PC-3 (cell line): Measurements from ENCODE around the gene COMMD8. TPM values are rescaled to one million over a fixed set of nuclear protein-coding genes. Genes with fewer than 3 reads are reported as not detected.

Experiments
- ATAC-seq: fragments of 200-7000 bp; cut with Tn5 transposase; 2 replicates; pipeline ENCODE4 v1.9.1; 2020; ENCODE audit warnings: mild to moderate bottlenecking, moderate library complexity
- BruUV-seq: library from RNA; stranded (reverse); fragments of 400-500 nt; replicated peaks from 2 replicates; lab custom pipeline; 2021; lab: Mats Ljungman, UMichigan
- CTCF ChIA-PET: fragments of 300-600 bp; sonication (Branson Sonifier 250); formaldehyde crosslinking; loops from one replicate; lab custom pipeline; 2022; ENCODE audit warnings: antibody characterized with exemption; lab: Charles Lee
- POLR2A ChIA-PET: fragments of 300-600 bp; sonication (Branson Sonifier 250); formaldehyde crosslinking; loops from one replicate; lab custom pipeline; 2022; ENCODE audit warnings: antibody characterized with exemption; ENCODE audit not compliant: unreplicated experiment; lab: Charles Lee
- DNase-seq: peaks from one replicate; pipeline ENCODE4 v3.0.0-alpha.2; 2015
- H2AFZ ChIP-seq: fragments of 300-600 bp; sonication (generic); 2 replicates; pipeline ENCODE4 v1.6.0; 2016; ENCODE audit warnings: antibody characterized with exemption, low read length
- H3F3A ChIP-seq: fragments of 300-600 bp; sonication (generic); one replicate; pipeline ENCODE4 v1.6.0; 2017; ENCODE audit warnings: antibody characterized with exemption, low read length, control low read depth, mild to moderate bottlenecking; ENCODE audit not compliant: unreplicated experiment
- H3K27ac ChIP-seq: fragments of 300-600 bp; sonication (generic); 2 replicates; pipeline ENCODE4 v1.5.1; 2016; ENCODE audit warnings: mild to moderate bottlenecking, low read length
- H3K27me3 ChIP-seq: fragments of 300-600 bp; sonication (generic); 2 replicates; pipeline ENCODE4 v1.6.1; 2016; ENCODE audit warnings: low read length, mixed read lengths
- H3K36me3 ChIP-seq: fragments of 300-600 bp; sonication (generic); 2 replicates; pipeline ENCODE4 v1.6.1; 2016; ENCODE audit warnings: low read depth, mixed run types, low read length, mixed read lengths
- H3K4me1 ChIP-seq: fragments of 300-600 bp; sonication (generic); 2 replicates; pipeline ENCODE4 v1.5.1; 2016; ENCODE audit warnings: low read length; ENCODE audit not compliant: insufficient read depth
- H3K4me2 ChIP-seq: fragments of 300-600 bp; sonication (generic); 2 replicates; pipeline ENCODE4 v1.6.0; 2016; ENCODE audit warnings: low read length
- H3K4me3 ChIP-seq: fragments of 300-600 bp; sonication (generic); 2 replicates; pipeline ENCODE4 v1.5.1; 2016; ENCODE audit warnings: mild to moderate bottlenecking, low read length, mixed read lengths
- H3K79me2 ChIP-seq: fragments of 300-600 bp; sonication (generic); 2 replicates; pipeline ENCODE4 v1.6.1; 2017; ENCODE audit warnings: low read length, mixed read lengths
- H3K9ac ChIP-seq: fragments of 300-600 bp; sonication (generic); 2 replicates; pipeline ENCODE4 v1.6.0; 2016; ENCODE audit warnings: mild to moderate bottlenecking, low read length
- H3K9me2 ChIP-seq: fragments of 300-600 bp; sonication (generic); replicated peaks from 2 replicates; pipeline ENCODE4 v1.6.1; 2016; ENCODE audit warnings: mixed run types, low read length, mixed read lengths
- H3K9me3 ChIP-seq: fragments of 300-600 bp; sonication (generic); 2 replicates; pipeline ENCODE4 v1.6.1; 2016; ENCODE audit warnings: low read length, mixed read lengths
- H4K20me1 ChIP-seq: fragments of 300-600 bp; sonication (generic); 2 replicates; pipeline ENCODE4 v1.6.1; 2016; ENCODE audit warnings: low read length, mixed read lengths
- CTCF ChIP-seq: fragments of 300-600 bp; sonication (generic); conservative IDR thresholded peaks from 2 replicates; pipeline ENCODE4 v1.5.1; 2017; ENCODE audit warnings: antibody characterized with exemption, low read depth, mild to moderate bottlenecking, low read length
- EZH2 ChIP-seq: fragments of 300-600 bp; sonication (generic); IDR thresholded peaks from one replicate; pipeline ENCODE4 v1.6.1; 2017; ENCODE audit warnings: antibody characterized with exemption, mild to moderate bottlenecking, low read length; ENCODE audit not compliant: unreplicated experiment
- EZH2phosphoT487 ChIP-seq: fragments of 300-600 bp; sonication (generic); IDR thresholded peaks from 2 replicates; pipeline ENCODE4 v1.6.1; 2018; ENCODE audit warnings: mild to moderate bottlenecking, antibody characterized with exemption, low read length, borderline replicate concordance
- intact Hi-C: fragments of 100-400 bp; cut with micrococcal nuclease; formaldehyde crosslinking; loops from 2 replicates; pipeline ENCODE4 v1.9.0; 2023
- total RNA-seq: library from RNA; depleted of rRNA; stranded (reverse); fragments of >200 nt; gene quantifications from 2 replicates; pipeline ENCODE4 v1.2.3, GENCODE V29; 2014

Gene COMMD8
- total RNA-seq, 1 experiment from 2014 or later: 9.5 TPM

- POLR2A ChIA-PET: no interaction called here
These were observed 47.8 kb downstream of the COMMD8 start for GRCh38 chr4:47415719-47416118.

GRCh38 chr4:47413521-47413920 is 50.0 kb downstream of the COMMD8 start:
- POLR2A ChIA-PET: no interaction called here

More at GRCh38 chr4:47415719-47416118, 47.8 kb downstream of the COMMD8 start:
- CTCF ChIA-PET: no interaction called here
- Histone ChIP-seq H3F3A (no peaks in the 10 kb centered on the region), H3K79me2 (no peaks in the 10 kb centered on the region), H3K36me3 (no peaks in the 10 kb centered on the region), H3K4me3 (no peak overlapping the region), H2AFZ (no peak overlapping the region), H3K9ac (no peak overlapping the region), H3K27ac (no peak overlapping the region), H3K27me3 (peaks cover 25% of the 10 kb centered on the region), H3K4me1 (no peaks in the 10 kb centered on the region), H3K4me2 (no peak overlapping the region), H3K9me2 (no peaks in the 10 kb centered on the region), H4K20me1 (no peaks in the 10 kb centered on the region), H3K9me3 (no peaks in the 10 kb centered on the region)
- TF ChIP-seq EZH2phosphoT487: no peak
- intact Hi-C loops: no loop called here
- DNase-seq (no peak), ATAC-seq (no peak)
- no TSS peak for BruUV-seq

GRCh38 chr4:47410271-47410670 is 53.2 kb downstream of the COMMD8 start:
- H3K4me1 ChIP-seq: no peaks in the 10 kb centered on the region
- no peaks in the 10 kb centered on the region for H3F3A ChIP-seq
- no peaks in the 10 kb centered on the region for H3K9me3 ChIP-seq
- H3K4me2 ChIP-seq: no peak overlapping the region
- H4K20me1 ChIP-seq: no peaks in the 10 kb centered on the region
- H2AFZ ChIP-seq: no peak overlapping the region
- no peak overlapping the region for H3K4me3 ChIP-seq
- POLR2A ChIA-PET: no interaction called here
- no TSS peak for BruUV-seq
- peaks cover 16% of the 10 kb centered on the region; the same call in 1 of the 2 replicates for H3K27me3 ChIP-seq
- intact Hi-C loops: no loop called here
- no peak overlapping the region for H3K27ac ChIP-seq
- H3K36me3 ChIP-seq: no peaks in the 10 kb centered on the region
- DNase-seq: no peak
- TF ChIP-seq EZH2phosphoT487 (no peak), EZH2 (no peak), CTCF (no peak)
- H3K9me2 ChIP-seq: no peaks in the 10 kb centered on the region
- no peaks in the 10 kb centered on the region for H3K79me2 ChIP-seq
- ATAC-seq: no peak
- no peak overlapping the region for H3K9ac ChIP-seq
- CTCF ChIA-PET: no interaction called here

More at GRCh38 chr4:47413521-47413920, 50.0 kb downstream of the COMMD8 start:
- Histone ChIP-seq H3K9ac (no peak overlapping the region), H3K4me2 (no peak overlapping the region), H2AFZ (no peak overlapping the region), H3K9me2 (no peaks in the 10 kb centered on the region), H3K27me3 (peaks cover 20% of the 10 kb centered on the region; the same call in 1 of the 2 replicates), H3F3A (no peaks in the 10 kb centered on the region), H3K27ac (no peak overlapping the region), H3K9me3 (no peaks in the 10 kb centered on the region), H3K4me1 (no peaks in the 10 kb centered on the region), H4K20me1 (no peaks in the 10 kb centered on the region), H3K36me3 (no peaks in the 10 kb centered on the region), H3K4me3 (no peak overlapping the region), H3K79me2 (no peaks in the 10 kb centered on the region)
- no TSS peak for BruUV-seq
- no peak for TF ChIP-seq CTCF
- no peak for TF ChIP-seq EZH2
- no peak for TF ChIP-seq EZH2phosphoT487
- DNase-seq: no peak
- intact Hi-C loops: no loop called here
- no peak for ATAC-seq
- CTCF ChIA-PET: no interaction called here
